Activated T-cell treated with anti-CD3 and anti-CD28 coated beads, Interleukin-2, amount 50 U/mL, for 4 hours (primary cell): Measurements from ENCODE around the gene AGBL3. TPM values are rescaled to one million over a fixed set of nuclear protein-coding genes. Genes with fewer than 3 reads are reported as not detected.
"Not testable (repeated sequence)": the region's sequence is repeated elsewhere in the genome, so short reads cannot be mapped to it uniquely, and the experiment has no call there.

ENCODE experiments used
- ATAC-seq, 2 donors: fragments of 200-7000 bp; cut with Tn5 transposase; one replicate each; pipeline ENCODE4 v1.10.0; 2021
- DNase-seq: peaks from one replicate; pipeline ENCODE4 v3.0.0-alpha.2; 2020
- H3K27me3 Mint-ChIP-seq: one replicate; pipeline ENCODE4 v1.8.0; 2021; ENCODE audit warnings: low read depth, mixed read lengths
- H3K36me3 Mint-ChIP-seq: one replicate; pipeline ENCODE4 v1.8.0; 2022; ENCODE audit warnings: mixed read lengths; ENCODE audit not compliant: insufficient read depth
- H3K4me1 Mint-ChIP-seq: one replicate; pipeline ENCODE4 v1.8.0; 2021; ENCODE audit warnings: low read depth, mixed read lengths
- H3K4me3 Mint-ChIP-seq: one replicate; pipeline ENCODE4 v1.8.0; 2021; ENCODE audit warnings: mild to moderate bottlenecking, moderate library complexity, mixed read lengths
- H3K9me3 Mint-ChIP-seq: one replicate; pipeline ENCODE4 v1.8.0; 2021; ENCODE audit warnings: mixed read lengths
- total RNA-seq, 3 donors: library from RNA; stranded (reverse); gene quantifications; one replicate each; pipeline ENCODE4 v1.2.1, GENCODE V29; 2021

AGBL3 gene
- total RNA-seq, 3 donors from 2014 or later = 1.2 to 2.7 (median 2.1) TPM

GRCh38 chr7:134993877-134994456, 7.7 kb downstream of the AGBL3 start:
- H3K4me3 Mint-ChIP-seq = no peak overlapping the region
- no peaks in the 10 kb centered on the region for H3K9me3 Mint-ChIP-seq
- H3K36me3 Mint-ChIP-seq = peaks cover 22% of the 10 kb centered on the region
- no peaks in the 10 kb centered on the region for H3K27me3 Mint-ChIP-seq
- ATAC-seq (no peak), DNase-seq (no peak)
- H3K4me1 Mint-ChIP-seq = peaks cover 70% of the 10 kb centered on the region

- ATAC-seq (peak; percentile 46 to 57), DNase-seq (no peak)
- Mint-ChIP-seq H3K36me3 (peaks cover 13% of the 10 kb centered on the region), H3K27me3 (no peaks in the 10 kb centered on the region), H3K4me1 (peaks cover 61% of the 10 kb centered on the region), H3K9me3 (no peaks in the 10 kb centered on the region), H3K4me3 (peak overlapping the region; percentile 4)
Observed at GRCh38 chr7:134995239-134996096, 9.2 kb downstream of the AGBL3 start.

GRCh38 chr7:134996097-134996550, 9.8 kb downstream of the AGBL3 start:
- ATAC-seq = peak; percentile 24 to 39
- no peak for DNase-seq
- Mint-ChIP-seq H3K27me3 (no peaks in the 10 kb centered on the region), H3K36me3 (peaks cover 13% of the 10 kb centered on the region), H3K9me3 (no peaks in the 10 kb centered on the region), H3K4me1 (peaks cover 54% of the 10 kb centered on the region), H3K4me3 (no peak overlapping the region)

GRCh38 chr7:134997214-134997885, 11.0 kb downstream of the AGBL3 start:
- ATAC-seq (no peak), DNase-seq (no peak)
- Mint-ChIP-seq H3K36me3 (peaks cover 12% of the 10 kb centered on the region), H3K9me3 (peaks cover 3% of the 10 kb centered on the region), H3K4me1 (peaks cover 44% of the 10 kb centered on the region), H3K4me3 (no peak overlapping the region), H3K27me3 (no peaks in the 10 kb centered on the region)

- DNase-seq (no peak), ATAC-seq (no peak)
- Mint-ChIP-seq H3K27me3 (no peaks in the 10 kb centered on the region), H3K9me3 (peaks cover 3% of the 10 kb centered on the region), H3K4me3 (no peak overlapping the region), H3K36me3 (peaks cover 12% of the 10 kb centered on the region), H3K4me1 (peaks cover 28% of the 10 kb centered on the region)
Observed at GRCh38 chr7:134999136-134999535, 12.8 kb downstream of the AGBL3 start.

- H3K4me3 Mint-ChIP-seq = no peak overlapping the region
- ATAC-seq = no peak
- no peaks in the 10 kb centered on the region for H3K27me3 Mint-ChIP-seq
- DNase-seq = no peak
- peaks cover 3% of the 10 kb centered on the region for H3K9me3 Mint-ChIP-seq
- H3K36me3 Mint-ChIP-seq = peaks cover 5% of the 10 kb centered on the region
- H3K4me1 Mint-ChIP-seq = peaks cover 6% of the 10 kb centered on the region
Observed at GRCh38 chr7:135001390-135002165, 15.3 kb downstream of the AGBL3 start.

GRCh38 chr7:135012229-135012628, 25.9 kb downstream of the AGBL3 start:
- Mint-ChIP-seq H3K27me3 (no peaks in the 10 kb centered on the region), H3K36me3 (peaks cover 2% of the 10 kb centered on the region), H3K4me1 (no peaks in the 10 kb centered on the region), H3K9me3 (peaks cover 5% of the 10 kb centered on the region), H3K4me3 (no peak overlapping the region)
- DNase-seq (no peak), ATAC-seq (no peak)

- no peaks in the 10 kb centered on the region for H3K27me3 Mint-ChIP-seq
- no peak overlapping the region for H3K4me3 Mint-ChIP-seq
- H3K4me1 Mint-ChIP-seq = no peaks in the 10 kb centered on the region
- ATAC-seq (no peak), DNase-seq (no peak)
- no peaks in the 10 kb centered on the region for H3K36me3 Mint-ChIP-seq
- peaks cover 12% of the 10 kb centered on the region for H3K9me3 Mint-ChIP-seq
Observed at GRCh38 chr7:135023622-135024021, 37.3 kb downstream of the AGBL3 start.

GRCh38 chr7:135035252-135035651, 48.9 kb downstream of the AGBL3 start:
- Mint-ChIP-seq H3K36me3 (peaks cover 2% of the 10 kb centered on the region), H3K4me3 (no peak overlapping the region), H3K4me1 (no peaks in the 10 kb centered on the region), H3K27me3 (no peaks in the 10 kb centered on the region), H3K9me3 (no peaks in the 10 kb centered on the region)
- no peak for DNase-seq
- no peak for ATAC-seq

GRCh38 chr7:135067017-135067416, 80.7 kb downstream of the AGBL3 start:
- H3K4me3 Mint-ChIP-seq, H3K36me3 Mint-ChIP-seq, DNase-seq, H3K9me3 Mint-ChIP-seq, ATAC-seq, H3K27me3 Mint-ChIP-seq, H3K4me1 Mint-ChIP-seq: not testable (repeated sequence)

- no peak overlapping the region for H3K4me3 Mint-ChIP-seq
- H3K27me3 Mint-ChIP-seq = no peaks in the 10 kb centered on the region
- DNase-seq (no peak), ATAC-seq (no peak)
- H3K36me3 Mint-ChIP-seq = no peaks in the 10 kb centered on the region
- H3K4me1 Mint-ChIP-seq = no peaks in the 10 kb centered on the region
- H3K9me3 Mint-ChIP-seq = no peaks in the 10 kb centered on the region
Observed at GRCh38 chr7:135074096-135074495, 87.8 kb downstream of the AGBL3 start.

- no peak overlapping the region for H3K4me3 Mint-ChIP-seq
- no peaks in the 10 kb centered on the region for H3K9me3 Mint-ChIP-seq
- no peaks in the 10 kb centered on the region for H3K4me1 Mint-ChIP-seq
- no peaks in the 10 kb centered on the region for H3K27me3 Mint-ChIP-seq
- no peak for DNase-seq
- no peak for ATAC-seq
- H3K36me3 Mint-ChIP-seq = no peaks in the 10 kb centered on the region
Observed at GRCh38 chr7:135074531-135074930, 88.2 kb downstream of the AGBL3 start.

- Mint-ChIP-seq H3K4me1 (no peaks in the 10 kb centered on the region), H3K4me3 (no peak overlapping the region), H3K36me3 (no peaks in the 10 kb centered on the region), H3K27me3 (no peaks in the 10 kb centered on the region), H3K9me3 (no peaks in the 10 kb centered on the region)
- ATAC-seq (no peak), DNase-seq (no peak)
Observed at GRCh38 chr7:135075716-135076115, 89.4 kb downstream of the AGBL3 start.

GRCh38 chr7:135076882-135077281, 90.6 kb downstream of the AGBL3 start:
- H3K36me3 Mint-ChIP-seq = no peaks in the 10 kb centered on the region
- DNase-seq = no peak
- no peaks in the 10 kb centered on the region for H3K27me3 Mint-ChIP-seq
- ATAC-seq = no peak
- H3K4me3 Mint-ChIP-seq = no peak overlapping the region
- no peaks in the 10 kb centered on the region for H3K9me3 Mint-ChIP-seq
- H3K4me1 Mint-ChIP-seq = no peaks in the 10 kb centered on the region
